GM21528 (cell line): ENCODE data around the gene CKS1B.

Experiments used
- ATAC-seq: cut with Tn5 transposase; IDR thresholded peaks from one replicate; pipeline ENCODE4 v1.9.1; 2021; ENCODE audit warnings: mild to moderate bottlenecking, moderate library complexity; ENCODE audit not compliant: unreplicated experiment, low FRiP score

CKS1B gene

GRCh38 chr1:154974102-154974807 is at the start of gene CKS1B:
Gene CKS1B (plus strand): TSS chr1:154974681. CDS start chr1:154974746, 65 bp downstream.
- ATAC-seq, result peak; percentile 78

GRCh38 chr1:154925335-154926170 is 48.9 kb upstream of the CKS1B start:
- ATAC-seq, result no peak

- no peak for ATAC-seq
Measured at GRCh38 chr1:154926201-154926600, 48.3 kb upstream of the CKS1B start.

- ATAC-seq, result no peak
Measured at GRCh38 chr1:154931940-154932487, 42.5 kb upstream of the CKS1B start.

GRCh38 chr1:154934358-154934948 is 40.0 kb upstream of the CKS1B start:
- no peak for ATAC-seq

GRCh38 chr1:154935749-154936554 is 38.5 kb upstream of the CKS1B start:
- ATAC-seq, result no peak

GRCh38 chr1:154936555-154937084 is 37.9 kb upstream of the CKS1B start, which contains the start of gene PMVK:
Gene PMVK (minus strand): TSS chr1:154936719. CDS start chr1:154936685, 34 bp downstream.
- ATAC-seq, result peak; percentile 78

GRCh38 chr1:154937085-154937987 is 37.1 kb upstream of the CKS1B start:
- ATAC-seq, result peak; percentile 69

- no peak for ATAC-seq
Measured at GRCh38 chr1:154937988-154938386, 36.5 kb upstream of the CKS1B start.

GRCh38 chr1:154938604-154939399 is 35.7 kb upstream of the CKS1B start:
- ATAC-seq, result no peak

GRCh38 chr1:154940213-154940560 is 34.3 kb upstream of the CKS1B start:
- ATAC-seq, result no peak

- no peak for ATAC-seq
Measured at GRCh38 chr1:154940651-154941194, 33.8 kb upstream of the CKS1B start.

- ATAC-seq, result no peak
Measured at GRCh38 chr1:154941333-154942013, 33.0 kb upstream of the CKS1B start.

- no peak for ATAC-seq
Measured at GRCh38 chr1:154943649-154944400, 30.7 kb upstream of the CKS1B start.

GRCh38 chr1:154944401-154945159 is 29.9 kb upstream of the CKS1B start:
- ATAC-seq, result no peak
